Measurements from ENCODE around the gene HPSE2. TPM values are rescaled to one million over a fixed set of nuclear protein-coding genes. Genes with fewer than 3 reads are reported as not detected.

The HPSE2 gene
- total RNA-seq, 1 experiment from 2014 or later, result 0.05 TPM

- H3K9me2 ChIP-seq (ENCODE audit: insufficient read depth), result no peaks in the 10 kb centered on the region
- H3K9me3 ChIP-seq (ENCODE audit: control insufficient read depth in 1 of 2, insufficient read depth in 1 of 2, low read depth in 1 of 2, low read length in 2 of 2), result no peaks in the 10 kb centered on the region
- H3K36me3 ChIP-seq (ENCODE audit: control insufficient read depth in 1 of 2, insufficient read depth in 2 of 2, low read length in 2 of 2), result no peaks in the 10 kb centered on the region
- H3K4me3 ChIP-seq (replicated peaks in 1 of 2; ENCODE audit: low read depth in 1 of 2, low read length in 2 of 2), result no peak overlapping the region
- ATAC-seq, result peak; percentile 81
- H3K27me3 ChIP-seq (ENCODE audit: insufficient read depth, low read length), result peaks cover 15% of the 10 kb centered on the region
- no peaks in the 10 kb centered on the region for H3K79me2 ChIP-seq (ENCODE audit: insufficient read depth, low read length)
- no peak overlapping the region for H3K4me2 ChIP-seq (ENCODE audit: low read length)
- no peaks in the 10 kb centered on the region for H3K4me1 ChIP-seq (ENCODE audit: control insufficient read depth in 1 of 2, insufficient read depth in 2 of 2, low read length in 2 of 2)
- ChIA-PET CTCF (interaction anchor here (0.7 to 3.8 kb wide), 17 partner anchors 9 to 967 kb away, joined by 3 to 29 read pairs (median 5); no protein-coding TSS in a partner anchor), POLR2A (no interaction called here), RAD21 (ENCODE audit: low non-redundant PET in 1 of 2, low total read pairs in 2 of 2, uncharacterized antibody in 2 of 2, unreplicated experiment in 2 of 2) (no interaction called here)
- H3K27ac ChIP-seq (ENCODE audit: low read depth, low read length), result no peak overlapping the region
- H2AFZ ChIP-seq (ENCODE audit: low read depth, low read length, poor library complexity, severe bottlenecking), result peak overlapping the region; percentile 39
- H3K9ac ChIP-seq (ENCODE audit: low read length), result no peak overlapping the region
- intact Hi-C loops (cut with micrococcal nuclease), result loop anchor here (1.0 to 5.0 kb wide), 4 partner anchors 419 to 810 kb away; no protein-coding TSS in a partner anchor
- peak; percentile 46 for DNase-seq (ENCODE audit: low read depth, low spot score)
- TF ChIP-seq TCF7L2 (IDR thresholded peaks at IDR 0.05; ENCODE audit: borderline replicate concordance, extremely low read depth, insufficient read depth, insufficient read length) (no peak), CTCF (IDR thresholded peaks at IDR 0.05 in 2 of 3, conservative IDR thresholded peaks at IDR 0.05 in 1 of 3; ENCODE audit: borderline replicate concordance in 1 of 3, insufficient read depth in 1 of 3, low read depth in 2 of 3, low read length in 2 of 3) (peak; percentile 60 to 86 (median 65); a peak in 5 of 6 replicates), RAD21 (IDR thresholded peaks at IDR 0.05; ENCODE audit: low read depth) (peak; percentile 85)
- no peaks in the 10 kb centered on the region for H4K20me1 ChIP-seq (ENCODE audit: insufficient read depth)
- no TSS peak for BruUV-seq (replicated peaks)
Measured at GRCh38 chr10:99276848-99277486, 41.3 kb upstream of the HPSE2 start.

GRCh38 chr10:99266383-99266782, 30.7 kb upstream of the HPSE2 start:
- Histone ChIP-seq H3K36me3 (ENCODE audit: control insufficient read depth in 1 of 2, insufficient read depth in 2 of 2, low read length in 2 of 2) (no peaks in the 10 kb centered on the region), H3K9me3 (ENCODE audit: control insufficient read depth in 1 of 2, insufficient read depth in 1 of 2, low read depth in 1 of 2, low read length in 2 of 2) (no peaks in the 10 kb centered on the region; a peak in 1 of 4 replicates), H3K9ac (ENCODE audit: low read length) (no peak overlapping the region), H3K27ac (ENCODE audit: low read depth, low read length) (no peak overlapping the region), H2AFZ (ENCODE audit: low read depth, low read length, poor library complexity, severe bottlenecking) (no peak overlapping the region), H4K20me1 (ENCODE audit: insufficient read depth) (no peaks in the 10 kb centered on the region), H3K27me3 (ENCODE audit: insufficient read depth, low read length) (no peaks in the 10 kb centered on the region; the same call in 1 of the 2 replicates), H3K79me2 (ENCODE audit: insufficient read depth, low read length) (no peaks in the 10 kb centered on the region), H3K4me3 (replicated peaks in 1 of 2; ENCODE audit: low read depth in 1 of 2, low read length in 2 of 2) (no peak overlapping the region), H3K9me2 (ENCODE audit: insufficient read depth) (no peaks in the 10 kb centered on the region), H3K4me1 (ENCODE audit: control insufficient read depth in 1 of 2, insufficient read depth in 2 of 2, low read length in 2 of 2) (no peaks in the 10 kb centered on the region), H3K4me2 (ENCODE audit: low read length) (no peak overlapping the region)
- CTCF ChIA-PET, result no interaction called here
- RAD21 ChIA-PET (ENCODE audit: low non-redundant PET in 1 of 2, low total read pairs in 2 of 2, uncharacterized antibody in 2 of 2, unreplicated experiment in 2 of 2), result no interaction called here
- intact Hi-C loops (cut with micrococcal nuclease), result no loop called here
- no peak for DNase-seq (ENCODE audit: low read depth, low spot score)
- POLR2A ChIA-PET, result no interaction called here
- BruUV-seq (replicated peaks), result no TSS peak
- ATAC-seq, result no peak
- TF ChIP-seq POLR2AphosphoS5 (IDR thresholded peaks at IDR 0.05; ENCODE audit: low read depth, low read length), result no peak
- TF ChIP-seq EZH2phosphoT487 (IDR thresholded peaks at IDR 0.05; ENCODE audit: borderline replicate concordance), result no peak
- TF ChIP-seq REST (IDR thresholded peaks at IDR 0.05; ENCODE audit: low read depth), result no peak
- no peak for TF ChIP-seq FOSL1 (IDR thresholded peaks at IDR 0.05; ENCODE audit: low read depth)
- TF ChIP-seq CEBPB (IDR thresholded peaks at IDR 0.05; ENCODE audit: low read depth), result no peak
- no peak for TF ChIP-seq CTCF (IDR thresholded peaks at IDR 0.05 in 2 of 3, conservative IDR thresholded peaks at IDR 0.05 in 1 of 3; ENCODE audit: borderline replicate concordance in 1 of 3, insufficient read depth in 1 of 3, low read depth in 2 of 3, low read length in 2 of 3)
- TF ChIP-seq SRF (IDR thresholded peaks at IDR 0.05; ENCODE audit: low read depth), result no peak
- no peak for TF ChIP-seq CBX3 (IDR thresholded peaks at IDR 0.05; ENCODE audit: low read depth)
- no peak for TF ChIP-seq EGR1 (IDR thresholded peaks at IDR 0.05; ENCODE audit: low read depth)
- TF ChIP-seq RAD21 (IDR thresholded peaks at IDR 0.05; ENCODE audit: low read depth), result no peak

Measured in HCT116 (cell line).